IMR-90 (cell line): ENCODE data around the gene STK33. TPM values are rescaled to one million over a fixed set of nuclear protein-coding genes. Genes with fewer than 3 reads are reported as not detected.

Experiments
- ATAC-seq: fragments of 200-7000 bp; cut with Tn5 transposase; 2 replicates; pipeline ENCODE4 v1.9.1; 2020; ENCODE audit warnings: low read depth, mild to moderate bottlenecking, moderate library complexity
- BruUV-seq: library from RNA; stranded (reverse); fragments of 400-500 nt; replicated peaks from 2 replicates; lab custom pipeline; 2021; lab: Mats Ljungman, UMichigan
- CTCF ChIA-PET: fragments of 300-600 bp; formaldehyde crosslinking; extraction: SDS; loops from one replicate; lab custom pipeline; 2021; ENCODE audit warnings: antibody characterized with exemption; lab: Yijun Ruan, JAX
- POLR2A ChIA-PET: fragments of 300-600 bp; sonication (Branson Sonifier 250); formaldehyde crosslinking; loops from one replicate; lab custom pipeline; 2022; ENCODE audit warnings: antibody characterized with exemption; ENCODE audit not compliant: unreplicated experiment; lab: Charles Lee
- DNase-seq: peaks from one replicate; pipeline ENCODE4 v3.0.0; 2013
- H2AFZ ChIP-seq: replicated peaks from 2 replicates; pipeline ENCODE3; 2013; ENCODE audit warnings: low read length, mild to moderate bottlenecking; ENCODE audit not compliant: poor library complexity
- H2AK5ac ChIP-seq: 2 replicates; pipeline ENCODE4 v1.6.1; 2013; ENCODE audit warnings: low read depth, low read length, inconsistent platforms
- H2AK9ac ChIP-seq: replicated peaks from 2 replicates; pipeline ENCODE3; 2013; ENCODE audit warnings: mild to moderate bottlenecking, low read depth, low read length, moderate library complexity; ENCODE audit not compliant: poor library complexity
- H2BK120ac ChIP-seq: 2 replicates; pipeline ENCODE4 v1.6.1; 2013; ENCODE audit warnings: low read depth, low read length, inconsistent platforms
- H2BK15ac ChIP-seq: 3 replicates; pipeline ENCODE4 v1.6.1; 2013; ENCODE audit warnings: low read depth, low read length, inconsistent platforms
- H2BK20ac ChIP-seq: 2 replicates; pipeline ENCODE4 v1.6.1; 2013; ENCODE audit warnings: low read depth, mild to moderate bottlenecking, inconsistent platforms, low read length, moderate library complexity
- H2BK5ac ChIP-seq: 2 replicates; pipeline ENCODE4 v1.6.1; 2013; ENCODE audit warnings: mild to moderate bottlenecking, low read depth, low read length, inconsistent platforms; ENCODE audit not compliant: poor library complexity, severe bottlenecking
- H3K14ac ChIP-seq: replicated peaks from 2 replicates; pipeline ENCODE4 v1.6.1; 2013; ENCODE audit warnings: low read depth, low read length, inconsistent platforms
- H3K18ac ChIP-seq: 2 replicates; pipeline ENCODE4 v1.6.1; 2013; ENCODE audit warnings: low read depth, low read length, control low read depth
- H3K23ac ChIP-seq: 2 replicates; pipeline ENCODE4 v1.6.1; 2013; ENCODE audit warnings: low read depth, low read length, inconsistent platforms
- H3K27ac ChIP-seq: 2 replicates; pipeline ENCODE4 v1.5.1; 2013; ENCODE audit warnings: mild to moderate bottlenecking, control low read depth, low read length; ENCODE audit not compliant: insufficient read depth
- H3K27me3 ChIP-seq: 2 replicates; pipeline ENCODE4 v1.6.1; 2013; ENCODE audit warnings: low read length; ENCODE audit not compliant: control insufficient read depth, insufficient read depth
- H3K36me3 ChIP-seq: 2 replicates; pipeline ENCODE4 v1.6.1; 2013; ENCODE audit warnings: low read length, mixed read lengths; ENCODE audit not compliant: control insufficient read depth, insufficient read depth
- H3K4ac ChIP-seq: 2 replicates; pipeline ENCODE4 v1.6.1; 2013; ENCODE audit warnings: low read depth, low read length, inconsistent platforms
- H3K4me1 ChIP-seq: 2 replicates; pipeline ENCODE4 v1.6.1; 2013; ENCODE audit warnings: low read length, mixed read lengths; ENCODE audit not compliant: control insufficient read depth, insufficient read depth
- H3K4me2 ChIP-seq: 2 replicates; pipeline ENCODE4 v1.6.1; 2013; ENCODE audit warnings: low read depth, mild to moderate bottlenecking, control low read depth, low read length, moderate library complexity
- H3K4me3 ChIP-seq: 2 replicates; pipeline ENCODE4 v1.5.1; 2013; ENCODE audit warnings: low read depth, mild to moderate bottlenecking, control low read depth, low read length, moderate library complexity; ENCODE audit not compliant: insufficient read depth
- H3K56ac ChIP-seq: 2 replicates; pipeline ENCODE4 v1.6.1; 2013; ENCODE audit warnings: low read length, inconsistent platforms; ENCODE audit not compliant: insufficient read depth; ENCODE audit errors: extremely low read depth
- H3K79me1 ChIP-seq, 2 experiments: 2 replicates each; pipeline ENCODE4 v1.6.1; 2013; ENCODE audit warnings: low read length in 2 of 2, inconsistent platforms in 1 of 2, low read depth in 1 of 2
- H3K9ac ChIP-seq: 2 replicates; pipeline ENCODE4 v1.6.1; 2013; ENCODE audit warnings: low read depth, low read length, control low read depth
- H3K9me1 ChIP-seq: 2 replicates; pipeline ENCODE4 v1.6.1; 2013; ENCODE audit warnings: low read length, inconsistent platforms; ENCODE audit not compliant: insufficient read depth
- H3K9me3 ChIP-seq: 2 replicates; pipeline ENCODE4 v1.6.1; 2013; ENCODE audit warnings: low read length; ENCODE audit not compliant: control insufficient read depth, insufficient read depth
- H4K20me1 ChIP-seq: 2 replicates; pipeline ENCODE4 v1.6.1; 2013; ENCODE audit warnings: low read length, inconsistent platforms; ENCODE audit not compliant: insufficient read depth
- H4K5ac ChIP-seq: 2 replicates; pipeline ENCODE4 v1.6.1; 2013; ENCODE audit warnings: mild to moderate bottlenecking, low read depth, low read length, control low read depth
- H4K8ac ChIP-seq, 2 experiments: 2 replicates each; pipeline ENCODE4 v1.6.1; 2013; ENCODE audit warnings: low read depth in 2 of 2, low read length in 2 of 2, control low read depth in 1 of 2, inconsistent platforms in 1 of 2
- H4K91ac ChIP-seq: 2 replicates; pipeline ENCODE4 v1.6.1; 2013; ENCODE audit warnings: low read depth, low read length, inconsistent platforms; ENCODE audit not compliant: insufficient read depth
- WGBS, 2 experiments: methylation state at CpG; one replicate each; pipeline versions ENCODE4 v1.1.5 to v1.1.7; 2013; ENCODE audit warnings: missing lambda C conversion rate in 2 of 2; ENCODE audit not compliant: insufficient read length in 1 of 2; ENCODE audit errors: extremely low coverage in 2 of 2; 5-methylcytosine and 5-hydroxymethylcytosine counted together
- dilution Hi-C: fragments of 300-500 bp; cut with HindIII; formaldehyde crosslinking; loops from one replicate; pipeline ENCODE4 v1.14.3; 2018; ENCODE audit warnings: low sequenced_read_pairs; ENCODE audit not compliant: unreplicated experiment
- in situ Hi-C: fragments of 300-500 bp; cut with MboI; formaldehyde crosslinking; loops from 3 replicates; pipeline ENCODE4 v1.14.3; 2019; ENCODE audit warnings: low sequenced_read_pairs, inconsistent platforms, mixed read lengths
- intact Hi-C: fragments of 100-400 bp; cut with micrococcal nuclease; formaldehyde crosslinking; loops from 2 replicates; pipeline ENCODE4 v1.10.0; 2022
- polyA plus RNA-seq, 3 experiments: library from polyadenylated mRNA; depleted of rRNA; stranded (reverse); fragments of >200 nt; gene quantifications; 2 replicates each; pipeline ENCODE4 v1.2.3, GENCODE V29; 2012; ENCODE audit warnings: low replicate concordance in 1 of 3
- total RNA-seq: library from RNA; depleted of rRNA; stranded (reverse); fragments of >200 nt; gene quantifications from 2 replicates; pipeline ENCODE4 v1.2.3, GENCODE V29; 2012
- TF ChIP-seq, protein P1 (sequence below): fragments of 150-350 bp; IDR thresholded peaks from 2 replicates; pipeline ENCODE4 v1.6.1; 2016; ENCODE audit warnings: low read depth, mild to moderate bottlenecking, low read length, moderate library complexity, borderline replicate concordance

The STK33 gene
- total and polyA plus RNA-seq, 2 of the 4 experiments (the other 2 are of a cell fraction) = 2.3 to 2.6 TPM

GRCh38 chr11:8615291-8616032 lies 21.4 kb upstream of the STK33 start:
- H3K18ac ChIP-seq = no peak overlapping the region
- H4K8ac ChIP-seq = no peak overlapping the region
- no peak overlapping the region for H4K5ac ChIP-seq
- in situ Hi-C loops (no loop called here), intact Hi-C loops (no loop called here), dilution Hi-C loops (no loop called here)
- H2BK15ac ChIP-seq = no peak overlapping the region
- H3K79me1 ChIP-seq = no peaks in the 10 kb centered on the region
- TF ChIP-seq, protein P1, sequence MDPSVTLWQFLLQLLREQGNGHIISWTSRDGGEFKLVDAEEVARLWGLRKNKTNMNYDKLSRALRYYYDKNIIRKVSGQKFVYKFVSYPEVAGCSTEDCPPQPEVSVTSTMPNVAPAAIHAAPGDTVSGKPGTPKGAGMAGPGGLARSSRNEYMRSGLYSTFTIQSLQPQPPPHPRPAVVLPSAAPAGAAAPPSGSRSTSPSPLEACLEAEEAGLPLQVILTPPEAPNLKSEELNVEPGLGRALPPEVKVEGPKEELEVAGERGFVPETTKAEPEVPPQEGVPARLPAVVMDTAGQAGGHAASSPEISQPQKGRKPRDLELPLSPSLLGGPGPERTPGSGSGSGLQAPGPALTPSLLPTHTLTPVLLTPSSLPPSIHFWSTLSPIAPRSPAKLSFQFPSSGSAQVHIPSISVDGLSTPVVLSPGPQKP = no peak
- WGBS, 2 experiments = no CpG with 5 or more reads among the region's 4 CpGs
- no peak overlapping the region for H3K4me2 ChIP-seq
- no peaks in the 10 kb centered on the region for H4K20me1 ChIP-seq
- H3K36me3 ChIP-seq = peaks cover 26% of the 10 kb centered on the region
- H3K4ac ChIP-seq = no peak overlapping the region
- H3K56ac ChIP-seq = no peak overlapping the region
- no peak overlapping the region for H3K23ac ChIP-seq
- no peak overlapping the region for H4K91ac ChIP-seq
- no peaks in the 10 kb centered on the region for H3K4me1 ChIP-seq
- DNase-seq (no peak), ATAC-seq (no peak)
- no peak overlapping the region for H2AK5ac ChIP-seq
- no peaks in the 10 kb centered on the region for H3K9me3 ChIP-seq
- H3K27ac ChIP-seq = no peak overlapping the region
- no peak overlapping the region for H2BK20ac ChIP-seq
- H2BK120ac ChIP-seq = no peak overlapping the region
- no peak overlapping the region for H3K14ac ChIP-seq
- no peak overlapping the region for H3K4me3 ChIP-seq
- H2BK5ac ChIP-seq = no peak overlapping the region
- peaks cover 3% of the 10 kb centered on the region; the same call in 1 of the 2 replicates for H3K9me1 ChIP-seq
- BruUV-seq = no TSS peak
- no peak overlapping the region for H2AFZ ChIP-seq
- no peak overlapping the region for H2AK9ac ChIP-seq
- H3K27me3 ChIP-seq = no peaks in the 10 kb centered on the region
- ChIA-PET CTCF (no interaction called here), POLR2A (no interaction called here)
- H3K9ac ChIP-seq = no peak overlapping the region
